GM15510 (cell line): ENCODE measurements around the gene FANCC.

Source experiments
- POLR2A ChIP-seq: IDR thresholded peaks from 3 replicates; pipeline ENCODE4 v1.6.1; 2011; ENCODE audit warnings: borderline replicate concordance; ENCODE audit not compliant: insufficient read length; ENCODE audit errors: extremely low read depth

FANCC gene

GRCh38 chr9:95305770-95306492 is 11.6 kb downstream of the FANCC start:
- no peak for TF ChIP-seq POLR2A

- no peak for TF ChIP-seq POLR2A
These were observed 15.0 kb downstream of the FANCC start for GRCh38 chr9:95302479-95302878.

- no peak for TF ChIP-seq POLR2A
These were observed 19.7 kb downstream of the FANCC start for GRCh38 chr9:95297760-95298159.

GRCh38 chr9:95297316-95297715 is 20.2 kb downstream of the FANCC start:
- TF ChIP-seq POLR2A = no peak

GRCh38 chr9:95296761-95297160 is 20.7 kb downstream of the FANCC start:
- no peak for TF ChIP-seq POLR2A

- no peak for TF ChIP-seq POLR2A
These were observed 25.3 kb downstream of the FANCC start for GRCh38 chr9:95292226-95292625.

GRCh38 chr9:95286151-95286550 is 31.4 kb downstream of the FANCC start:
- no peak for TF ChIP-seq POLR2A

GRCh38 chr9:95285307-95285706 is 32.2 kb downstream of the FANCC start:
- no peak for TF ChIP-seq POLR2A

GRCh38 chr9:95284162-95285080 is 33.1 kb downstream of the FANCC start:
- TF ChIP-seq POLR2A = no peak

- no peak for TF ChIP-seq POLR2A
These were observed 33.8 kb downstream of the FANCC start for GRCh38 chr9:95283673-95284072.

- no peak for TF ChIP-seq POLR2A
These were observed 35.2 kb downstream of the FANCC start for GRCh38 chr9:95282332-95282731.

GRCh38 chr9:95280745-95281144 is 36.8 kb downstream of the FANCC start:
- no peak for TF ChIP-seq POLR2A

- TF ChIP-seq POLR2A = no peak
These were observed 40.0 kb downstream of the FANCC start for GRCh38 chr9:95277509-95277908.

- no peak for TF ChIP-seq POLR2A
These were observed 41.0 kb downstream of the FANCC start for GRCh38 chr9:95276395-95276954.

GRCh38 chr9:95273369-95274022 is 44.0 kb downstream of the FANCC start:
- no peak for TF ChIP-seq POLR2A

GRCh38 chr9:95272830-95273229 is 44.7 kb downstream of the FANCC start:
- TF ChIP-seq POLR2A = no peak

- TF ChIP-seq POLR2A = no peak
These were observed 46.7 kb downstream of the FANCC start for GRCh38 chr9:95270790-95271189.
